MCF 10A (cell line): Measurements from ENCODE around the gene C1QTNF8. TPM values are rescaled to one million over a fixed set of nuclear protein-coding genes. Genes with fewer than 3 reads are reported as not detected.

ENCODE experiments used
- BruUV-seq: library from RNA; stranded (reverse); fragments of 400-500 nt; replicated peaks from 2 replicates; lab custom pipeline; 2021; lab: Mats Ljungman, UMichigan
- CTCF ChIA-PET: fragments of 300-600 bp; sonication (Branson Sonifier 250); formaldehyde crosslinking; extraction: SDS; loops from one replicate; lab custom pipeline; 2021; ENCODE audit warnings: antibody characterized with exemption, inconsistent platforms; lab: Yijun Ruan, JAX
- POLR2A ChIA-PET: fragments of 300-600, 350-650 bp; sonication (Branson Sonifier 250); formaldehyde crosslinking; extraction: SDS; loops from one replicate; lab custom pipeline; 2020; ENCODE audit warnings: antibody characterized with exemption, inconsistent platforms; lab: Yijun Ruan, JAX
- DNase-seq: peaks from one replicate; pipeline ENCODE4 v3.0.0-alpha.2; 2018; ENCODE audit not compliant: unreplicated experiment
- H3K27ac Mint-ChIP-seq: one replicate; pipeline ENCODE4 v1.8.0; 2022; ENCODE audit warnings: mild to moderate bottlenecking, low read depth, mixed read lengths; ENCODE audit not compliant: unreplicated experiment
- H3K27me3 Mint-ChIP-seq: one replicate; pipeline ENCODE4 v1.8.0; 2022; ENCODE audit warnings: mixed read lengths; ENCODE audit not compliant: insufficient read depth, unreplicated experiment
- H3K36me3 Mint-ChIP-seq: one replicate; pipeline ENCODE4 v1.8.0; 2022; ENCODE audit warnings: mild to moderate bottlenecking, moderate library complexity, mixed read lengths; ENCODE audit not compliant: insufficient read depth, unreplicated experiment
- H3K4me1 Mint-ChIP-seq: one replicate; pipeline ENCODE4 v1.8.0; 2022; ENCODE audit warnings: mixed read lengths; ENCODE audit not compliant: insufficient read depth, unreplicated experiment
- H3K4me3 Mint-ChIP-seq: one replicate; pipeline ENCODE4 v1.8.0; 2022; ENCODE audit warnings: mild to moderate bottlenecking, moderate library complexity, mixed read lengths; ENCODE audit not compliant: unreplicated experiment
- H3K9me3 Mint-ChIP-seq: one replicate; pipeline ENCODE4 v1.8.0; 2022; ENCODE audit warnings: mixed read lengths; ENCODE audit not compliant: unreplicated experiment
- intact Hi-C: fragments of 100-400 bp; cut with micrococcal nuclease; formaldehyde crosslinking; loops from 2 replicates; pipeline ENCODE4 v1.14.1; 2022
- total RNA-seq: library from RNA; stranded (reverse); gene quantifications from 2 replicates; pipeline ENCODE4 v1.2.3, GENCODE V29; 2022
- TF ChIP-seq, protein P1 (sequence below): fragments of 200-600 bp; IDR thresholded peaks from one replicate; pipeline ENCODE4 v1.8.0; 2022; ENCODE audit warnings: antibody characterized with exemption, mild to moderate bottlenecking; ENCODE audit not compliant: unreplicated experiment

The C1QTNF8 gene
- total RNA-seq, 1 experiment from 2014 or later: not detected

DNA sequence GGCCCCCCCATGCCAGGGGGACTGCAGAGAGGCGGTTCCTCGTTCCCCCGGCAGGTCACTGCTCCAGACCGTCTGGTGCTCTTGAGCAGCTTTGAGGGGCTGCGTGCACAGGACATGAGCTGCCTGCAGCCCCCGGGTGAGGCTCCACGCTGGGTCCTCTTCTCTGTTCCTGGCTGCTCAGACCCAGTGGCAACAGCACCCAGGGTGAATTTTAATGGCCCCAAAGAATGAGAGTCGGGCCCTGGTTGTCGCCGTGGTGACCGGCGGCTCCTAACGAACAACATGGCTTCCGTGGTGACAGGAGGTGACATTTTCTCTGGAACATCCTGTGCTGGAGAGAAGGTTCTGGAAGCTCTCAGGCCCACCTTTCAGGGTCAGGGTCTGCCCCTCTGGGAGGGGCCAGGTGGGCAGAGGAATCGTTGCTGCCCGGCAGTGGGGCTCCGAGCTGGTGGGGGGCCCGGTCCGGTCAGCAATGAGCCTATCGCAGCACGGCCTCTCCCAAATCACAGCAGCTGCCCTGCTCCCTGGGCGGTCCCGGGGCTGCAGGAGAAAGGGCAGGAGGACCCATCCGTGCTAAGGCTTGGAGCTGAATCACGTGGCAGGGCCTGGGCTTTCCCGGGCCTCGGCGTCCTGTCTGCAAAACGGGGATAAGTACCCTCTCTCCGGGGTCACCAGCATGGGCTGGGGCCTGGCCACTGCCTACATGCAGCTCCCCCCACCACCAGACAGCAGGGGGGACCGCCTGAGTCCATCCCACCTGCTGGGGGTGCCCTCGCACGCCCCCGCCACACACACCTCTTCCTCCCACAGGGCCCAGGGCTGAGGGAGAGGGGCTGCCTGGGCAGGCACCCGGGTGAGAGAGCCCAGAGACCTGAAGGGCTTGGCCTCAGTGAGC is 3.4 kb upstream of the C1QTNF8 start:
- no peak overlapping the region for H3K27ac Mint-ChIP-seq
- intact Hi-C loops: no loop called here
- no peak overlapping the region for H3K4me3 Mint-ChIP-seq
- CTCF ChIA-PET: interaction anchor here (0.9 to 1.1 kb wide), 2 partner anchors 41 to 95 kb away, joined by 3 read pairs; no protein-coding TSS in a partner anchor
- H3K9me3 Mint-ChIP-seq: no peaks in the 10 kb centered on the region
- no TSS peak for BruUV-seq
- POLR2A ChIA-PET: no interaction called here
- H3K4me1 Mint-ChIP-seq: no peaks in the 10 kb centered on the region
- H3K27me3 Mint-ChIP-seq: peaks cover 7% of the 10 kb centered on the region
- TF ChIP-seq, protein P1, sequence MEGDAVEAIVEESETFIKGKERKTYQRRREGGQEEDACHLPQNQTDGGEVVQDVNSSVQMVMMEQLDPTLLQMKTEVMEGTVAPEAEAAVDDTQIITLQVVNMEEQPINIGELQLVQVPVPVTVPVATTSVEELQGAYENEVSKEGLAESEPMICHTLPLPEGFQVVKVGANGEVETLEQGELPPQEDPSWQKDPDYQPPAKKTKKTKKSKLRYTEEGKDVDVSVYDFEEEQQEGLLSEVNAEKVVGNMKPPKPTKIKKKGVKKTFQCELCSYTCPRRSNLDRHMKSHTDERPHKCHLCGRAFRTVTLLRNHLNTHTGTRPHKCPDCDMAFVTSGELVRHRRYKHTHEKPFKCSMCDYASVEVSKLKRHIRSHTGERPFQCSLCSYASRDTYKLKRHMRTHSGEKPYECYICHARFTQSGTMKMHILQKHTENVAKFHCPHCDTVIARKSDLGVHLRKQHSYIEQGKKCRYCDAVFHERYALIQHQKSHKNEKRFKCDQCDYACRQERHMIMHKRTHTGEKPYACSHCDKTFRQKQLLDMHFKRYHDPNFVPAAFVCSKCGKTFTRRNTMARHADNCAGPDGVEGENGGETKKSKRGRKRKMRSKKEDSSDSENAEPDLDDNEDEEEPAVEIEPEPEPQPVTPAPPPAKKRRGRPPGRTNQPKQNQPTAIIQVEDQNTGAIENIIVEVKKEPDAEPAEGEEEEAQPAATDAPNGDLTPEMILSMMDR: no peak
- H3K36me3 Mint-ChIP-seq: no peaks in the 10 kb centered on the region
- no peak for DNase-seq

DNA sequence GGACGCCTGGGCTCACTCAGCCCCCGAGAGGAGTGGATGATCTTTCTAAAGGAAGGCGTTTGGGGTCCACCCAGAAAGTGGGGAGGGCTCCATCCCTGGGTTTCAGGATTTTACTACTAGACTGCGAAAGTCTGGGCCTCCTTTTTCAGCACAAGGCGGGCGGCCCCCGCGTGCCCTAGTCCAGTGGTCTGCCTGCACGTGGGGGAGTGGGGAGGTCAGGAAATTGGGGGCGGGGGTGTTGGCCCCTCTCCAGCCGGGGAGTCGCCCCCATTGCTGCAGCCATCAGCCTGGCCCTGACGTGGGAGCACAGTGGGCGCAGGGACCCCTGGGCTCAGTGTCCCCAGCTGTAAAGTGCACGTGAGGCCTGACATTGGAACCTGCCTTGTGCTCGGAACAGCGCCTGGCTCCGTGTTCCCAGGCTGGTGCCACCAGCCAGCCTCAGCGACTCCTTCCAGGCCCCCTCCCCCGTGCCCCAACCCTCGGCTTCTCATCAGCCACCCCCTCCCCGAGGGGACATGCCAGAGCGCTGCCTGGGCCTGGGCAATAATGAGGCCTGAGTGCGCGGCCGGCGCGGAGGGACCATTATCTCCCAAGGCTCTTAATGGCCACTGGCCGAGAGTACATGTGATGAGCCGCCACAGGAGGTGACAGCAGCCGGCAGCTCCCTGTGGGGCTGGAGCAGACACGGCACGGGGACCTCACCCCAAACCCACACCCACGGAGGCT is 2.4 kb upstream of the C1QTNF8 start:
- no peak overlapping the region for H3K4me3 Mint-ChIP-seq
- no peaks in the 10 kb centered on the region for H3K9me3 Mint-ChIP-seq
- no TSS peak for BruUV-seq
- TF ChIP-seq, protein P1: no peak
- no peaks in the 10 kb centered on the region for H3K36me3 Mint-ChIP-seq
- no peaks in the 10 kb centered on the region for H3K27me3 Mint-ChIP-seq
- POLR2A ChIA-PET: no interaction called here
- DNase-seq: no peak
- CTCF ChIA-PET: interaction anchor here (1.3 kb wide), 1 partner anchor 40 kb away, joined by 4 read pairs; no protein-coding TSS in a partner anchor
- no peak overlapping the region for H3K27ac Mint-ChIP-seq
- no peaks in the 10 kb centered on the region for H3K4me1 Mint-ChIP-seq
- intact Hi-C loops: no loop called here

DNA sequence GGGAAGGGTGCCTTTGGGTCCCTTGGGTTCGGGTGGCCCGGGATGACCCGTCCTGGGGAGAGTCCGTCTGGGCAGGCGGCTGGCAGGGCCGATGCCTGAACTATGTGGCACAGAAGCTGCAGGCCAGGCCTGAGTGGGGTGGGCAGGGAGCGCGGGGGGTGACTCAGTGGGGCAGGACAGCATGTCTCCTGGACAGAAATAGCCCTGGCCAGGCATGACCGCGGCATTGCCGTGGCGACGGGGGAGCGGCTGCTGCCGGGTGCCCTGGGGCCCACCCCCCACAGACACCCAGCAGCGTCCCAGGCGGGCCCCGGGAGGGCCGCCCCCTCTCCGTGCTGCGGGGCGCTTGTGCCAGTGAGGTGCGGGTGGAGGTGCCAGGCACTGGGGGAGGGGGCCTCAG is 1.8 kb upstream of the C1QTNF8 start:
- Mint-ChIP-seq H3K36me3 (no peaks in the 10 kb centered on the region), H3K4me3 (no peak overlapping the region), H3K27ac (no peak overlapping the region), H3K4me1 (no peaks in the 10 kb centered on the region), H3K9me3 (no peaks in the 10 kb centered on the region), H3K27me3 (no peaks in the 10 kb centered on the region)
- intact Hi-C loops: no loop called here
- DNase-seq: no peak
- TF ChIP-seq, protein P1: no peak
- CTCF ChIA-PET: interaction anchor here (1.3 kb wide), 1 partner anchor 40 kb away, joined by 4 read pairs; no protein-coding TSS in a partner anchor
- POLR2A ChIA-PET: no interaction called here
- BruUV-seq: no TSS peak

DNA sequence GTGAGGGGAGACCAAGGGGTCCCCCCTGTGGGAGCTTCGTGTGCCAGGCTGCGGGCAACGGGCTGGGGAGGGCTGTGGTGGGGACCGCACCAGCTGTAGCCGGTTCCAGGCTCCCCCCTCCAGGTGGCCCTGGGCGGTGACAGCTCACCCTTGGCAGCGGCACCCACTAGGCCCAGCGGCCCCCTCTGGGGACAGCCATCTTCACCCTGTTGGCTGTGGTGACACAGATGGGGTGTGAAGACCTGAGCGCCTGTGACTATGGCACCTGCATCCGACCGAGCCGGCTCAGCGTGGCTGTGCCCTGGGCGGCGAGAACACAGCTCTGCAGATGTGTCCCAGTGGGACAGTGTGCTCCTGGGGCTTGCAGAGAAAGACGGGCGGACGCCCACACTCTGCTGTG is 1.1 kb upstream of the C1QTNF8 start:
- TF ChIP-seq, protein P1: no peak
- no peak overlapping the region for H3K27ac Mint-ChIP-seq
- no peak overlapping the region for H3K4me3 Mint-ChIP-seq
- intact Hi-C loops: no loop called here
- H3K27me3 Mint-ChIP-seq: no peaks in the 10 kb centered on the region
- no peaks in the 10 kb centered on the region for H3K36me3 Mint-ChIP-seq
- POLR2A ChIA-PET: no interaction called here
- no peaks in the 10 kb centered on the region for H3K9me3 Mint-ChIP-seq
- CTCF ChIA-PET: no interaction called here
- BruUV-seq: no TSS peak
- DNase-seq: no peak
- H3K4me1 Mint-ChIP-seq: no peaks in the 10 kb centered on the region
